ENCODE data around the gene NUTM1.

Gene NUTM1

DNA sequence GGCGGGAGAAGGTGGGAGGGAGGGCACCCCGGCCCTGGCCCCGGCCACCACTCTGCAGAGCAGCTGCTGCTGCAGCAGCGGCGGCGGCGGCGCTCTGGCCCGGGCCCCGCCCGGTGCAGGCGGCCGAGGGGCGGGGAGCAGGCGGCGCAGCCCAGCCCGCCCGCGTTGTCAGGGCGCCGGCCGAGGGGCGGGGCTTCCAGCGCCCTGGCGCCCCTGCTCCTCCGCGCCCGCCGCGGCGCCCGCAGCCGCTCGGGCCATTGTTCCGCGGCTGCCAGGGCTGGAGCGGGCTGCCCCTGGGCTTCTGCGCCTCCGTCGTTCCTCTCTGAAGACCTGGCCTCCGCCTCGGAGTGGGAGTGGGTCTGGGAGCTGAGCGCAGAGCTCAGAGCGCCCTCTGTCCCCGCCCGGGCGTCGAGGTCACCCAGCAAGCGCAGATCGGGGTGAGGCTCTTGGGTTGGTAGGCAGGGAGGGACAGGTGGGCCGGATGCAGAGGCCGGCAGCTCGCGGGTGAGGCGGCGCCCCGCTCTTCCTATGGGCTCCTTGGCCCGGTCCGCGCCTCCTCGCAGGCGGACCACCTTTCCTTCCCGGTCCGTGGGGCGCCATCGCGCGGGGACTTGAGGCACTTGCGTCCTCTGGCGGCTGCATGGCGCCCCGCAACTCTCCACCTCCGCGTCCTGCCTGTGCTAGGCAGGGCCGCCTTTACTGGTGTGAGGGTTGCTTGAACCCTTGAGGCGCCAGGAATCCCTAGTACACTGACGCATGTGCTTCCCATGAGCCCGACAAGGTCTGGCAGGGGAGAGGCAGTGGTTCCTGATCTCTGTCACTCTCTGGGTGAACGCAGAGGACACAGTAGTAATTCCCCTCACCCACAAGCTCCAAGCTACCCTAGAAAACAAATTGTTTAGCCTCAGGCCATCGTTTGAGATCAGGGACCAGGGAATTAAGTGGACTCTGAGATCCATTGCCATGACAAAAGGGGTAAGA lies 24.3 kb downstream of the NUTM1 start, which contains the start of gene LPCAT4 (continued):
- TF ChIP-seq, protein P1, sequence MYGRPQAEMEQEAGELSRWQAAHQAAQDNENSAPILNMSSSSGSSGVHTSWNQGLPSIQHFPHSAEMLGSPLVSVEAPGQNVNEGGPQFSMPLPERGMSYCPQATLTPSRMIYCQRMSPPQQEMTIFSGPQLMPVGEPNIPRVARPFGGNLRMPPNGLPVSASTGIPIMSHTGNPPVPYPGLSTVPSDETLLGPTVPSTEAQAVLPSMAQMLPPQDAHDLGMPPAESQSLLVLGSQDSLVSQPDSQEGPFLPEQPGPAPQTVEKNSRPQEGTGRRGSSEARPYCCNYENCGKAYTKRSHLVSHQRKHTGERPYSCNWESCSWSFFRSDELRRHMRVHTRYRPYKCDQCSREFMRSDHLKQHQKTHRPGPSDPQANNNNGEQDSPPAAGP (tag by site-specific recombination; IDR thresholded peaks at IDR 0.05), result peak; percentile 82
- TF ChIP-seq ZNF558 (tag by site-specific recombination; IDR thresholded peaks at IDR 0.05) (no peak), ZNF596 (tag by site-specific recombination; IDR thresholded peaks at IDR 0.05) (no peak), KLF8 (tag by site-specific recombination; IDR thresholded peaks at IDR 0.05) (peak; percentile 82), ZSCAN5A (tag by site-specific recombination; IDR thresholded peaks at IDR 0.05) (0 out of 2 replicates have a peak, but pooled peaks have one; percentile 52), BCL11A (tag by site-specific recombination; IDR thresholded peaks at IDR 0.05; ENCODE audit: low read depth) (no peak), ZNF600 (tag by site-specific recombination; IDR thresholded peaks at IDR 0.05) (peak; percentile 85), TRIM28 (IDR thresholded peaks at IDR 0.05; ENCODE audit: borderline replicate concordance, low read length) (no peak), TCF7L2 (IDR thresholded peaks at IDR 0.05; ENCODE audit: borderline replicate concordance, low read depth, low read length) (no peak), SP7 (tag by site-specific recombination; IDR thresholded peaks at IDR 0.05) (peak; percentile 62), REPIN1 (tag by site-specific recombination; IDR thresholded peaks at IDR 0.05; ENCODE audit: low read depth) (peak; percentile 54; the same call in 1 of the 2 replicates), ZNF391 (tag by site-specific recombination; IDR thresholded peaks at IDR 0.05; ENCODE audit: borderline replicate concordance, low read depth) (no peak), ZNF132 (tag by site-specific recombination; IDR thresholded peaks at IDR 0.05; ENCODE audit: borderline replicate concordance) (no peak), ZNF707 (tag by site-specific recombination; IDR thresholded peaks at IDR 0.05) (no peak), ZNF791 (tag by site-specific recombination; IDR thresholded peaks at IDR 0.05) (no peak), ZNF214 (tag by site-specific recombination; IDR thresholded peaks at IDR 0.05; ENCODE audit: borderline replicate concordance) (no peak), ZNF37A (tag by site-specific recombination; IDR thresholded peaks at IDR 0.05) (no peak), ZNF274 (IDR thresholded peaks at IDR 0.05; ENCODE audit: low read length) (no peak), ZNF274 (tag by site-specific recombination; IDR thresholded peaks at IDR 0.05; ENCODE audit: borderline replicate concordance) (no peak), ZNF555 (tag by site-specific recombination; conservative IDR thresholded peaks at IDR 0.05) (no peak), ZNF629 (tag by site-specific recombination; IDR thresholded peaks at IDR 0.05) (peak; percentile 42; the same call in 1 of the 2 replicates), ZNF157 (tag by site-specific recombination; IDR thresholded peaks at IDR 0.05) (no peak), ZNF423 (tag by site-specific recombination; IDR thresholded peaks at IDR 0.05) (no peak), PRDM1 (tag by site-specific recombination; IDR thresholded peaks at IDR 0.05) (0 out of 2 replicates have a peak, but pooled peaks have one; percentile 19), ZNF626 (tag by site-specific recombination; IDR thresholded peaks at IDR 0.05) (no peak), ZNF843 (tag by site-specific recombination; IDR thresholded peaks at IDR 0.05) (no peak), ZBTB17 (tag by site-specific recombination; IDR thresholded peaks at IDR 0.05) (peak; percentile 86), ZNF529 (tag by site-specific recombination; IDR thresholded peaks at IDR 0.05; ENCODE audit: insufficient replicate concordance) (no peak), SCRT2 (tag by site-specific recombination; IDR thresholded peaks at IDR 0.05) (0 out of 2 replicates have a peak, but pooled peaks have one; percentile 23), KLF10 (tag by site-specific recombination; IDR thresholded peaks at IDR 0.05) (peak; percentile 66; the same call in 1 of the 2 replicates), ZNF335 (tag by site-specific recombination; conservative IDR thresholded peaks at IDR 0.05) (peak; percentile 90)
- TF ChIP-seq, protein P2, sequence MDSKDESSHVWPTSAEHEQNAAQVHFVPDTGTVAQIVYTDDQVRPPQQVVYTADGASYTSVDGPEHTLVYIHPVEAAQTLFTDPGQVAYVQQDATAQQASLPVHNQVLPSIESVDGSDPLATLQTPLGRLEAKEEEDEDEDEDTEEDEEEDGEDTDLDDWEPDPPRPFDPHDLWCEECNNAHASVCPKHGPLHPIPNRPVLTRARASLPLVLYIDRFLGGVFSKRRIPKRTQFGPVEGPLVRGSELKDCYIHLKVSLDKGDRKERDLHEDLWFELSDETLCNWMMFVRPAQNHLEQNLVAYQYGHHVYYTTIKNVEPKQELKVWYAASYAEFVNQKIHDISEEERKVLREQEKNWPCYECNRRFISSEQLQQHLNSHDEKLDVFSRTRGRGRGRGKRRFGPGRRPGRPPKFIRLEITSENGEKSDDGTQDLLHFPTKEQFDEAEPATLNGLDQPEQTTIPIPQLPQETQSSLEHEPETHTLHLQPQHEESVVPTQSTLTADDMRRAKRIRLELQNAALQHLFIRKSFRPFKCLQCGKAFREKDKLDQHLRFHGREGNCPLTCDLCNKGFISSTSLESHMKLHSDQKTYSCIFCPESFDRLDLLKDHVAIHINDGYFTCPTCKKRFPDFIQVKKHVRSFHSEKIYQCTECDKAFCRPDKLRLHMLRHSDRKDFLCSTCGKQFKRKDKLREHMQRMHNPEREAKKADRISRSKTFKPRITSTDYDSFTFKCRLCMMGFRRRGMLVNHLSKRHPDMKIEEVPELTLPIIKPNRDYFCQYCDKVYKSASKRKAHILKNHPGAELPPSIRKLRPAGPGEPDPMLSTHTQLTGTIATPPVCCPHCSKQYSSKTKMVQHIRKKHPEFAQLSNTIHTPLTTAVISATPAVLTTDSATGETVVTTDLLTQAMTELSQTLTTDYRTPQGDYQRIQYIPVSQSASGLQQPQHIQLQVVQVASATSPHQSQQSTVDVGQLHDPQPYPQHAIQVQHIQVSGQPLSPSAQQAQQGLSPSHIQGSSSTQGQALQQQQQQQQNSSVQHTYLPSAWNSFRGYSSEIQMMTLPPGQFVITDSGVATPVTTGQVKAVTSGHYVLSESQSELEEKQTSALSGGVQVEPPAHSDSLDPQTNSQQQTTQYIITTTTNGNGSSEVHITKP (tag by site-specific recombination; IDR thresholded peaks at IDR 0.05), result peak; percentile 65
- TF ChIP-seq, protein P3, sequence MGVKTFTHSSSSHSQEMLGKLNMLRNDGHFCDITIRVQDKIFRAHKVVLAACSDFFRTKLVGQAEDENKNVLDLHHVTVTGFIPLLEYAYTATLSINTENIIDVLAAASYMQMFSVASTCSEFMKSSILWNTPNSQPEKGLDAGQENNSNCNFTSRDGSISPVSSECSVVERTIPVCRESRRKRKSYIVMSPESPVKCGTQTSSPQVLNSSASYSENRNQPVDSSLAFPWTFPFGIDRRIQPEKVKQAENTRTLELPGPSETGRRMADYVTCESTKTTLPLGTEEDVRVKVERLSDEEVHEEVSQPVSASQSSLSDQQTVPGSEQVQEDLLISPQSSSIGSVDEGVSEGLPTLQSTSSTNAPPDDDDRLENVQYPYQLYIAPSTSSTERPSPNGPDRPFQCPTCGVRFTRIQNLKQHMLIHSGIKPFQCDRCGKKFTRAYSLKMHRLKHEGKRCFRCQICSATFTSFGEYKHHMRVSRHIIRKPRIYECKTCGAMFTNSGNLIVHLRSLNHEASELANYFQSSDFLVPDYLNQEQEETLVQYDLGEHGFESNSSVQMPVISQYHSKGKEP (tag by site-specific recombination; IDR thresholded peaks at IDR 0.05), result peak; percentile 76; the same call in 1 of the 2 replicates
